SH-SY5Y (cell line): ENCODE results near the gene MXD1.

Experiments used
- GATA2 ChIP-seq: IDR thresholded peaks from 2 replicates; pipeline ENCODE4 v1.6.1; 2011; ENCODE audit warnings: mild to moderate bottlenecking, low read depth, low read length
- GATA3 ChIP-seq: IDR thresholded peaks from 2 replicates; pipeline ENCODE4 v1.6.1; 2011; ENCODE audit warnings: low read depth, mild to moderate bottlenecking, low read length, moderate library complexity

MXD1 gene

GRCh38 chr2:69975853-69976462 is 61.0 kb downstream of the MXD1 start:
- no peak for TF ChIP-seq GATA3
- TF ChIP-seq GATA2 = no peak

- TF ChIP-seq GATA2 (no peak), GATA3 (no peak)
Observed at GRCh38 chr2:69977186-69977585, 62.3 kb downstream of the MXD1 start.

- TF ChIP-seq GATA3 (no peak), GATA2 (no peak)
Observed at GRCh38 chr2:69977906-69978482, 63.1 kb downstream of the MXD1 start.

GRCh38 chr2:69979902-69980807 is 65.2 kb downstream of the MXD1 start:
- TF ChIP-seq GATA2 = no peak

GRCh38 chr2:69983392-69983966 is 68.6 kb downstream of the MXD1 start:
- TF ChIP-seq GATA2 (no peak), GATA3 (no peak)

GRCh38 chr2:69985216-69985615 is 70.3 kb downstream of the MXD1 start:
- TF ChIP-seq GATA2 = no peak
- TF ChIP-seq GATA3 = no peak

- TF ChIP-seq GATA2 (no peak), GATA3 (no peak)
Observed at GRCh38 chr2:69985688-69986087, 70.8 kb downstream of the MXD1 start.

- TF ChIP-seq GATA2 = no peak
- TF ChIP-seq GATA3 = no peak
Observed at GRCh38 chr2:69986691-69987090, 71.8 kb downstream of the MXD1 start.

GRCh38 chr2:69988086-69988635 is 73.3 kb downstream of the MXD1 start:
- TF ChIP-seq GATA3 = no peak
- no peak for TF ChIP-seq GATA2

- no peak for TF ChIP-seq GATA2
- no peak for TF ChIP-seq GATA3
Observed at GRCh38 chr2:69989009-69989408, 74.1 kb downstream of the MXD1 start.

- TF ChIP-seq GATA3 (no peak), GATA2 (no peak)
Observed at GRCh38 chr2:69989441-69990105, 74.7 kb downstream of the MXD1 start.
